Measurements from ENCODE around the gene USP54. TPM values are rescaled to one million over a fixed set of nuclear protein-coding genes. Genes with fewer than 3 reads are reported as not detected.

Gene USP54
- total RNA-seq, 4 donors from 2014 or later = 14.8 to 24.9 (median 16.7) TPM

DNA sequence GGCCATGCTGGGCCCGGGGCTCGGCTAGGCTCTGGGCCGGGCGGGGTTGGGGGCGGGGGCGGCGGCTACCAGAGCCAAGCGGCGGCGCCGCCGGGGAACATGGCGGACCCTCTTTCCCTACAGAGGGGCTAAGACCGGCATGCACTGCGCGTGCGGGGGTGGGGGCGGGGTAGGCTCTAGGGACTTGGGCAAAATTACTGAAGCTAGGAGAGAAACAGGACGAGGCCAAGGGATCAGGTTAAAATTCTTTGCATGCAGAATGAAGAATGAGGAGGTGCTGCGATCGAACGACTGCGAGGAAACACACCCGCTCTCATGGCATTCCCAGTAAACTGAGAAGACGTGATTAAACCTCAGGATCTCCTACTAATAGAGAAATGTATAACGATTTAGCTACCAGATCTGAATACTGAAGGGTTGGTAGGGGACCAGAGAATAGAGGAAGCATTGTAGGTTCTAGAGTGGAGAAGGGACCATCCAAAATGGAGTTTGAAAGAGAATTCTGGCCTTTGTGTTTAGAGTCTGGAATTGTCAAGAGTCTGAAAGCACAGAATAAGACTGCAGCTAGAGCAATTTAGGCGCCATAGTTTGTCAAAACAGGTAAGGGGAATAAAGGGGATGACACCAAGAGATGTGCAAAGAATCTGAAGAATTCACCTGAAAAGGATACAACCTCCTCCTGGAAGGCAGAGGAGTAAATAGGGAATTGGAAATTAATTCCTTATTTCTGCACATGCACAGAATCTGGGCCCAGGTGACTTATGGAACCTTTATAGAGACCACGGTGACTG, 95.1 kb downstream of the USP54 start, which contains the start of gene PPP3CB:
Gene PPP3CB (minus strand): TSS at position 141 of the 791 bp plus-strand sequence. CDS start 135 bp downstream, at position 6.
- TF ChIP-seq, protein P1, sequence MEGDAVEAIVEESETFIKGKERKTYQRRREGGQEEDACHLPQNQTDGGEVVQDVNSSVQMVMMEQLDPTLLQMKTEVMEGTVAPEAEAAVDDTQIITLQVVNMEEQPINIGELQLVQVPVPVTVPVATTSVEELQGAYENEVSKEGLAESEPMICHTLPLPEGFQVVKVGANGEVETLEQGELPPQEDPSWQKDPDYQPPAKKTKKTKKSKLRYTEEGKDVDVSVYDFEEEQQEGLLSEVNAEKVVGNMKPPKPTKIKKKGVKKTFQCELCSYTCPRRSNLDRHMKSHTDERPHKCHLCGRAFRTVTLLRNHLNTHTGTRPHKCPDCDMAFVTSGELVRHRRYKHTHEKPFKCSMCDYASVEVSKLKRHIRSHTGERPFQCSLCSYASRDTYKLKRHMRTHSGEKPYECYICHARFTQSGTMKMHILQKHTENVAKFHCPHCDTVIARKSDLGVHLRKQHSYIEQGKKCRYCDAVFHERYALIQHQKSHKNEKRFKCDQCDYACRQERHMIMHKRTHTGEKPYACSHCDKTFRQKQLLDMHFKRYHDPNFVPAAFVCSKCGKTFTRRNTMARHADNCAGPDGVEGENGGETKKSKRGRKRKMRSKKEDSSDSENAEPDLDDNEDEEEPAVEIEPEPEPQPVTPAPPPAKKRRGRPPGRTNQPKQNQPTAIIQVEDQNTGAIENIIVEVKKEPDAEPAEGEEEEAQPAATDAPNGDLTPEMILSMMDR (IDR thresholded peaks at IDR 0.05; ENCODE audit: low read depth) = no peak

DNA sequence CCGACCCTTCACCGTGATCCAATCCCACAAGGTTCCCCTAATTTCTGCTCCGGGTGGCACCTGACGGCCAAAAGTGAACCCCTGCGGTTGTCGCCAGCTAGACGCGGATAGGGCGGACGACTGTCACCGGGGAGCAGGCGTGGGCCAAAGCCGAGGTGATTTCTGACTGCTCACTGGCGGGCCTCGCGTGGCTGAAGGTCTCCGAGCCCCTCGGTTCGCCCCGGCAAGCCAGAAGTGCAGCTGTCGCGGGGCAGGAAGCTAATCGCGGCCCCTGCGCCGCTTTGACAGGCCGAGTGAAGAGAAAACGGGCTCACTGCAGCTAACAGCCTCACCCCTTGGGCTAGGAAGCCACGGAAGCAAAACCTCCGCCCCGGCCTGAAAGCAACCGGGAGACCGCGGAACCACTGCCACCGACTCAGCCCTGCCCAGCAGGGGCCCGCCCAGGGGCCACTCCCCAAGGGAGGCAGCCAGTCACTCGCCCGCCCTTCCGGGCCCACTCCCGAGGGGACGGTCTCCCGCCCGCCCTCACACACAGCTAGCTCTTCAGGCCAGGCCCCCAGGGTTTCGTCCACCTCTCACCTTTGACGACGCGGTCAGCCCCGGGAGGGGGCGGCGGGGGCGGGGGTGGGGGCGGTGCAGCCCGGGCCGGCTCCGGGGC, 95.8 kb downstream of the USP54 start:
- TF ChIP-seq, protein P1 (IDR thresholded peaks at IDR 0.05; ENCODE audit: low read depth) = no peak

DNA sequence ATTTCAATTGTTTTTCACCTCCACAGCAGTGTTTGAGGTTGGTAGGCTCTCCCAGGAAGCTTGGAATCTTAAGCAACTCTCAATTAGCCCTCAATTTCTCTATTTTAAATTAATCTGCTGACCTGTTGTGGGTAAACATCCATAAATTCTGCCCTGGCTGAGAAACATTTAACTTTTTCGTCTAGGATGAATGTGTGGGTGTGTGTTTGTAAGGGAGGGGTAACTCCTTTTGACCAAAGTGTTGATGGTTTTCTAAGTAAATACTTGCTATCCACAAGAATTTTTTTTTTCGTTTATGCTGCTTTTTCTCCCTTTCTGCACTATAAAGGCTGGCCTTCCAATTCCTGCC, 96.3 kb downstream of the USP54 start:
- TF ChIP-seq, protein P1 (IDR thresholded peaks at IDR 0.05; ENCODE audit: low read depth) = no peak

DNA sequence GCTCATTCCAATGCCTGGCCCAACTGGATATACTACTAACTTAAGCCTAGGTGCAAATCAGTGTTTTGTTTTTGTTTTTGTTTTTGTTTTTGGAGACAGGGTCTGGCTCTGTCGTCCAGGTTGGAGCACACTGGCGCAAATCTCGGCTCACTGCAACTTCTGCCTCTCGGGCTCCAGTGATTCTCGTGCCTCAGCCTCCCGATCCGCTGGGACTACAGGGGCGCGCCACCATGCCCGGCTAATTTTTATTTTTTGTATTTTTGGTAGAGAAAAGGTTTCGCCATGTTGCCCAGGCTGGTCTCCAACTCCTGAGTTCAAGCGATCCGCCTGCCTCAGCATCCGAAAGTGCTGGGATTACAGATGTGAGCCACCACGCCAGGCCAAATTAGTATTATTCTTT, 96.9 kb downstream of the USP54 start:
- TF ChIP-seq, protein P1 (IDR thresholded peaks at IDR 0.05; ENCODE audit: low read depth) = no peak

DNA sequence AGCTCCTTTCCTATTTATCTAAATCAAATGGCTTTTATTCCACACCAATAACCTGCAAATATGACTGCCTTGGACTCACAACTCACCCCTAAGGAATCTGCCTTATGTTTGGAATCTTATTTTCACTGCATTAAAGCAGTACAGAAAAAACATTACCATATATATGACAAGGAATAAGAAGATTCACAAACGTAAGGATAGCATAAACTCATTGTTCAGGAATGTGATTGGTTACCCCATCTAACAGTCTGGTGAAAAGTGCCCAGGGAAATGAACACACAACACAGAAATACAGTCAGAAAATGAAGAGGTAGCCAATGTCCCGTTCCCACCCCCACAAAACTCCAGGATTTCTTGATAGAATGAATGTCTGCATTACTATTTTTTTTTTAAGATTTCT, 97.4 kb downstream of the USP54 start:
- TF ChIP-seq, protein P1 (IDR thresholded peaks at IDR 0.05; ENCODE audit: low read depth) = no peak

DNA sequence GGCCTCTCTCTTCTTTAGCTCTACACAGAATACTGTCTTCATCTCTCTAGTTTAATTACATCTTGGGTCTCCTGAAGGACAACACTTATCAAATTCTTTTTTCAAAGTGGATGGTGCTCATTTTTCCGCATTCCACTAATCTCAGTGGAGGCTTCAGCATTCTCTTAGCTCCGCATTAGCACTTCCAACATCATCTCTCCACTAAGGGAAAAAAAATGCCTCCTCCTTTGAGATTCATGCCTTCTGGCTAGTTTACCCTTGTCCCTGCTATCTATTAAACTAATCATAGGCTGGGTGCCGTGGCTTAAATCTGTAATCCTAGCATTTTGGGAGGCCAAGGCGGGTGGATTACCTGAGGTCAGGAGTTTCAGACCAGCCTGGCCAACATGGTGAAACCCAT, 104.5 kb downstream of the USP54 start:
- TF ChIP-seq, protein P1 (IDR thresholded peaks at IDR 0.05; ENCODE audit: low read depth) = no peak

DNA sequence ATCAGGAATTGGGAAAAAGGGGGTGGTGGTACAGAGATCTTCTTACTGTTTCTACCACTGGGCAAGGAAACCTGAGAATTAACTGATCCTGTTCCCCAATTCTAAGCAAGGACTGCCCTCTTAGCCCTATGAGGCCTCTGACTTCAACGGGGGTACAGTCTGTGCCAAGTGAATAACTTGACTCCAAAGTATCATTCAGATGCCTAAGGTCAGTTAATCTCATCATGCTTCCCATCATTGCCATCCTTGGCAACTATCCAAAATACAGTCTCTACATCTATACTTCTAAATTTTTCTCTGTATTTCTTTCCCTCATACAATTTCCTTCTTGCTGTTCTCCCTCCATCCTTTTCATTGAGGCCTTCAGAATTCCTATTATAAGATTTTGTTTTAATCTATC, 105.8 kb downstream of the USP54 start:
- TF ChIP-seq, protein P1 (IDR thresholded peaks at IDR 0.05; ENCODE audit: low read depth) = no peak
